ENCODE results near the gene MTX3. TPM values are rescaled to one million over a fixed set of nuclear protein-coding genes. Genes with fewer than 3 reads are reported as not detected.

MTX3 gene
- total RNA-seq, 1 experiment from 2014 or later = 34.9 TPM

GRCh38 chr5:79971156-79971555 lies 19.9 kb downstream of the MTX3 start:
- Histone ChIP-seq H3K9me3 (ENCODE audit: control insufficient read depth in 1 of 2, insufficient read depth in 1 of 2, low read depth in 1 of 2, low read length in 2 of 2) (no peaks in the 10 kb centered on the region), H4K20me1 (ENCODE audit: insufficient read depth) (no peaks in the 10 kb centered on the region), H3K4me3 (replicated peaks in 1 of 2; ENCODE audit: low read depth in 1 of 2, low read length in 2 of 2) (no peak overlapping the region), H3K36me3 (ENCODE audit: control insufficient read depth in 1 of 2, insufficient read depth in 2 of 2, low read length in 2 of 2) (no peaks in the 10 kb centered on the region), H3K79me2 (ENCODE audit: insufficient read depth, low read length) (no peaks in the 10 kb centered on the region), H3K9ac (ENCODE audit: low read length) (no peak overlapping the region), H3K27ac (ENCODE audit: low read depth, low read length) (no peak overlapping the region), H3K4me1 (ENCODE audit: control insufficient read depth in 1 of 2, insufficient read depth in 2 of 2, low read length in 2 of 2) (peaks cover 13 to 20% of the 10 kb centered on the region in 2 experiments), H3K4me2 (ENCODE audit: low read length) (no peak overlapping the region), H3K9me2 (ENCODE audit: insufficient read depth) (no peaks in the 10 kb centered on the region), H3K27me3 (ENCODE audit: insufficient read depth, low read length) (no peaks in the 10 kb centered on the region), H2AFZ (ENCODE audit: low read depth, low read length, poor library complexity, severe bottlenecking) (no peak overlapping the region)
- BruUV-seq (replicated peaks) = no TSS peak
- ChIA-PET RAD21 (ENCODE audit: low non-redundant PET in 1 of 2, low total read pairs in 2 of 2, uncharacterized antibody in 2 of 2, unreplicated experiment in 2 of 2) (no interaction called here), POLR2A (no interaction called here), CTCF (no interaction called here)
- intact Hi-C loops (cut with micrococcal nuclease) = no loop called here
- no peak for DNase-seq (ENCODE audit: low read depth, low spot score)
- no peak for ATAC-seq
- TF ChIP-seq SP1 (IDR thresholded peaks at IDR 0.05; ENCODE audit: low read depth) = no peak
- no peak for TF ChIP-seq REST (IDR thresholded peaks at IDR 0.05; ENCODE audit: low read depth)
- TF ChIP-seq MAX (IDR thresholded peaks at IDR 0.05) = no peak
- no peak for TF ChIP-seq FOSL1 (IDR thresholded peaks at IDR 0.05; ENCODE audit: low read depth)
- no peak for TF ChIP-seq EGR1 (IDR thresholded peaks at IDR 0.05; ENCODE audit: low read depth)
- TF ChIP-seq EZH2phosphoT487 (IDR thresholded peaks at IDR 0.05; ENCODE audit: borderline replicate concordance) = no peak
- TF ChIP-seq ATF3 (IDR thresholded peaks at IDR 0.05) = no peak
- TF ChIP-seq SIN3A (IDR thresholded peaks at IDR 0.05; ENCODE audit: low read depth) = no peak
- TF ChIP-seq CEBPB (IDR thresholded peaks at IDR 0.05; ENCODE audit: low read depth) = no peak
- no peak for TF ChIP-seq YY1 (IDR thresholded peaks at IDR 0.05; ENCODE audit: extremely low read depth, insufficient replicate concordance, low read depth, low read length)
- TF ChIP-seq RAD21 (IDR thresholded peaks at IDR 0.05; ENCODE audit: low read depth) = no peak

Data from HCT116 (cell line).